Caco-2 (cell line): ENCODE measurements around the gene IPP. TPM values are rescaled to one million over a fixed set of nuclear protein-coding genes. Genes with fewer than 3 reads are reported as not detected.
"Not testable (repeated sequence)": the region's sequence is repeated elsewhere in the genome, so short reads cannot be mapped to it uniquely, and the experiment has no call there.

Experiments
- BruUV-seq: library from RNA; stranded (reverse); fragments of 400-500 nt; replicated peaks from 2 replicates; lab custom pipeline; 2021; lab: Mats Ljungman, UMichigan
- CTCF ChIA-PET: fragments of 300-600 bp; sonication (Branson Sonifier 250); formaldehyde crosslinking; loops from one replicate; lab custom pipeline; 2022; ENCODE audit warnings: antibody characterized with exemption; lab: Charles Lee
- POLR2A ChIA-PET: fragments of 300-600 bp; sonication (Branson Sonifier 250); formaldehyde crosslinking; loops from one replicate; lab custom pipeline; 2022; ENCODE audit warnings: antibody characterized with exemption; lab: Charles Lee
- DNase-seq, 2 experiments: peaks; one replicate each; pipeline versions ENCODE4 v3.0.0 to v3.0.0-alpha.2; 2020 to 2022
- H3K27me3 ChIP-seq: replicated peaks from 2 replicates; pipeline ENCODE4 v1.6.0; 2011; ENCODE audit warnings: low read length; ENCODE audit not compliant: control insufficient read depth, insufficient read depth
- H3K36me3 ChIP-seq: 2 replicates; pipeline ENCODE4 v1.5.1; 2011; ENCODE audit warnings: low read length; ENCODE audit not compliant: control insufficient read depth, insufficient read depth
- H3K4me1 ChIP-seq: fragments of 250-450 bp; sonication (Bioruptor Pico); 2 replicates; pipeline ENCODE4 v1.5.1; 2020; ENCODE audit warnings: mild to moderate bottlenecking
- H3K4me3 ChIP-seq: 2 replicates; pipeline ENCODE4 v1.5.1; 2011; ENCODE audit warnings: low read depth, mild to moderate bottlenecking, control low read depth, low read length
- H3K9me3 ChIP-seq: fragments of 250-450 bp; sonication (Bioruptor Pico); 2 replicates; pipeline ENCODE4 v1.5.1; 2020; ENCODE audit warnings: mild to moderate bottlenecking, moderate library complexity
- H3K27ac Mint-ChIP-seq: one replicate; pipeline ENCODE4 v1.8.0; 2022; ENCODE audit warnings: mixed read lengths; ENCODE audit not compliant: unreplicated experiment
- H3K27me3 Mint-ChIP-seq: one replicate; pipeline ENCODE4 v1.8.0; 2022; ENCODE audit warnings: mixed read lengths; ENCODE audit not compliant: insufficient read depth, unreplicated experiment
- H3K36me3 Mint-ChIP-seq: one replicate; pipeline ENCODE4 v1.8.0; 2022; ENCODE audit warnings: mild to moderate bottlenecking, mixed read lengths; ENCODE audit not compliant: insufficient read depth, unreplicated experiment
- H3K4me1 Mint-ChIP-seq: one replicate; pipeline ENCODE4 v1.8.0; 2022; ENCODE audit warnings: low read depth, mixed read lengths; ENCODE audit not compliant: unreplicated experiment
- H3K4me3 Mint-ChIP-seq: one replicate; pipeline ENCODE4 v1.8.0; 2022; ENCODE audit warnings: mild to moderate bottlenecking, moderate library complexity, mixed read lengths; ENCODE audit not compliant: unreplicated experiment
- H3K9me3 Mint-ChIP-seq: one replicate; pipeline ENCODE4 v1.8.0; 2022; ENCODE audit warnings: mixed read lengths; ENCODE audit not compliant: unreplicated experiment
- CTCF ChIP-seq, 2 experiments: fragments of 200-600 bp in 1 of 2; IDR thresholded peaks; 1 replicate in 1 of 2; 2 replicates in 1 of 2; pipeline versions ENCODE4 v1.5.1 to v1.8.0; 2011 to 2022; ENCODE audit warnings: antibody characterized with exemption in 1 of 2, control low read depth in 1 of 2, inconsistent platforms in 1 of 2, low read depth in 1 of 2, low read length in 1 of 2, mild to moderate bottlenecking in 1 of 2, moderate library complexity in 1 of 2; ENCODE audit not compliant: insufficient read depth in 1 of 2, severe bottlenecking in 1 of 2, unreplicated experiment in 1 of 2
- intact Hi-C: fragments of 100-400 bp; cut with micrococcal nuclease; formaldehyde crosslinking; loops from one replicate; pipeline ENCODE4 v1.10.0; 2022; ENCODE audit not compliant: unreplicated experiment
- total RNA-seq: library from RNA; stranded (reverse); gene quantifications from 2 replicates; pipeline ENCODE4 v1.2.3, GENCODE V29; 2022

Gene IPP
- total RNA-seq, 1 experiment from 2014 or later = 7.6 TPM

- BruUV-seq = no TSS peak
- peaks cover 5% of the 10 kb centered on the region for H3K36me3 Mint-ChIP-seq
- TF ChIP-seq CTCF (IDR thresholded peaks at IDR 0.05; ENCODE audit: insufficient read depth in 1 of 2, low read depth in 1 of 2, low read length in 1 of 2, severe bottlenecking in 1 of 2, unreplicated experiment in 1 of 2) = no peak
- no peaks in the 10 kb centered on the region for H3K27me3 Mint-ChIP-seq
- intact Hi-C loops = no loop called here
- no peak for DNase-seq
- no peak overlapping the region for H3K27ac Mint-ChIP-seq
- Histone ChIP-seq H3K36me3 (no peaks in the 10 kb centered on the region), H3K9me3 (no peaks in the 10 kb centered on the region), H3K4me1 (no peaks in the 10 kb centered on the region; the same call in 1 of the 2 replicates), H3K27me3 (no peaks in the 10 kb centered on the region), H3K4me3 (no peak overlapping the region)
- H3K4me3 Mint-ChIP-seq = no peak overlapping the region
- no peaks in the 10 kb centered on the region for H3K9me3 Mint-ChIP-seq
- ChIA-PET POLR2A (no interaction called here), CTCF (no interaction called here)
- peaks cover 7% of the 10 kb centered on the region for H3K4me1 Mint-ChIP-seq
These were observed 72.0 kb downstream of the IPP start for GRCh38 chr1:45678489-45678888.

DNA sequence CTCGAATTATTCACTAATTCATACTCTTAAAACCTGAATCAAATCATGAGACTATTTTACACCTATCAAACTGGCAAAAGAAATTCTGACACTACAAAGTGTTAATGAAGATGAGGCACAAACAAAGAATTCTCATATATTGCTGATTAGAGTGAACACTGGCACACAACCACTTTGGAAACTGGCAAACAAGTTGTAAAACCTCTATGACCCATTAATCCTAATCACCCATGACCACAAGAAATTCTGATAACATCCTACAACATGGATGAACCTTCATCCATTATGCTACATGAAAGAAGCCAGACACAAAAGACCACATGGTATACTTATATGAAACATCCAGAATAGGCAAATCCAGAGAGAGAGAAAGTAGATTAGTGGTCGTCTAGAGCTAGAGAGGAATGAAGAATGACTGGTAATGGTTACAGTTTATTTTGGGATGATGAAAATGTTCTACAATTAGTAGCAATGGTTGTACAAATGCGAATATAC lies 72.7 kb downstream of the IPP start:
- no peaks in the 10 kb centered on the region for H3K27me3 Mint-ChIP-seq
- Histone ChIP-seq H3K27me3 (no peaks in the 10 kb centered on the region), H3K4me3 (no peak overlapping the region), H3K4me1 (no peaks in the 10 kb centered on the region; the same call in 1 of the 2 replicates), H3K36me3 (no peaks in the 10 kb centered on the region), H3K9me3 (no peaks in the 10 kb centered on the region)
- H3K27ac Mint-ChIP-seq = no peak overlapping the region
- BruUV-seq = no TSS peak
- no peak for TF ChIP-seq CTCF (IDR thresholded peaks at IDR 0.05; ENCODE audit: insufficient read depth in 1 of 2, low read depth in 1 of 2, low read length in 1 of 2, severe bottlenecking in 1 of 2, unreplicated experiment in 1 of 2)
- H3K9me3 Mint-ChIP-seq = no peaks in the 10 kb centered on the region
- DNase-seq = no peak
- intact Hi-C loops = no loop called here
- CTCF ChIA-PET = no interaction called here
- peaks cover 7% of the 10 kb centered on the region for H3K4me1 Mint-ChIP-seq
- H3K4me3 Mint-ChIP-seq = no peak overlapping the region
- POLR2A ChIA-PET = no interaction called here
- H3K36me3 Mint-ChIP-seq = peaks cover 6% of the 10 kb centered on the region

GRCh38 chr1:45676553-45676952 lies 73.9 kb downstream of the IPP start:
- H3K36me3 Mint-ChIP-seq, H3K9me3 Mint-ChIP-seq, H3K27me3 ChIP-seq, intact Hi-C loops, H3K9me3 ChIP-seq, BruUV-seq, H3K4me1 ChIP-seq, DNase-seq, H3K27ac Mint-ChIP-seq, H3K27me3 Mint-ChIP-seq, H3K36me3 ChIP-seq, H3K4me3 ChIP-seq, H3K4me1 Mint-ChIP-seq, POLR2A ChIA-PET, H3K4me3 Mint-ChIP-seq: not testable (repeated sequence)
- CTCF ChIA-PET = interaction anchor here (0.7 to 1.2 kb wide), 2 partner anchors 9 to 178 kb away, joined by 3 to 9 read pairs; partner anchors contain the start of gene GPBP1L1
